ENCODE results near the gene HCN1.
"Not testable (repeated sequence)": the region's sequence is repeated elsewhere in the genome, so short reads cannot be mapped to it uniquely, and the experiment has no call there.

HCN1 gene

GRCh38 chr5:45491368-45491767 is 204.8 kb downstream of the HCN1 start:
- Histone ChIP-seq H3K27ac (ENCODE audit: low read depth, low read length) (no peak overlapping the region), H3K9me3 (ENCODE audit: control insufficient read depth, insufficient read depth, low read length) (no peaks in the 10 kb centered on the region), H3K9me2 (replicated peaks; ENCODE audit: control insufficient read depth, low read length) (no peaks in the 10 kb centered on the region), H4K20me1 (ENCODE audit: control insufficient read depth, insufficient read depth, low read depth, low read length) (no peaks in the 10 kb centered on the region), H3F3A (ENCODE audit: control insufficient read depth, insufficient read depth) (no peaks in the 10 kb centered on the region), H3K79me2 (ENCODE audit: control insufficient read depth, low read length) (no peaks in the 10 kb centered on the region), H3K4me2 (ENCODE audit: low read length) (no peak overlapping the region), H3K27me3 (ENCODE audit: control insufficient read depth, low read length) (no peaks in the 10 kb centered on the region), H3K4me1 (ENCODE audit: control insufficient read depth, low read length) (no peaks in the 10 kb centered on the region), H3K36me3 (ENCODE audit: control insufficient read depth, low read length) (no peaks in the 10 kb centered on the region), H3K4me3 (ENCODE audit: low read length) (no peak overlapping the region)
- no peak for TF ChIP-seq CTCF (IDR thresholded peaks at IDR 0.05; ENCODE audit: low read depth, low read length, poor library complexity, severe bottlenecking)
- TF ChIP-seq EZH2phosphoT487 (IDR thresholded peaks at IDR 0.05; ENCODE audit: borderline replicate concordance, low read length): no peak

GRCh38 chr5:45484781-45485180 is 211.4 kb downstream of the HCN1 start:
- Histone ChIP-seq H3F3A (ENCODE audit: control insufficient read depth, insufficient read depth) (no peaks in the 10 kb centered on the region), H3K4me2 (ENCODE audit: low read length) (no peak overlapping the region), H3K27me3 (ENCODE audit: control insufficient read depth, low read length) (no peaks in the 10 kb centered on the region), H3K9me2 (replicated peaks; ENCODE audit: control insufficient read depth, low read length) (no peaks in the 10 kb centered on the region), H4K20me1 (ENCODE audit: control insufficient read depth, insufficient read depth, low read depth, low read length) (no peaks in the 10 kb centered on the region), H3K27ac (ENCODE audit: low read depth, low read length) (no peak overlapping the region), H3K9me3 (ENCODE audit: control insufficient read depth, insufficient read depth, low read length) (no peaks in the 10 kb centered on the region), H3K79me2 (ENCODE audit: control insufficient read depth, low read length) (no peaks in the 10 kb centered on the region), H3K36me3 (ENCODE audit: control insufficient read depth, low read length) (no peaks in the 10 kb centered on the region), H3K4me1 (ENCODE audit: control insufficient read depth, low read length) (no peaks in the 10 kb centered on the region), H3K4me3 (ENCODE audit: low read length) (no peak overlapping the region)
- TF ChIP-seq EZH2phosphoT487 (IDR thresholded peaks at IDR 0.05; ENCODE audit: borderline replicate concordance, low read length): no peak
- TF ChIP-seq CTCF (IDR thresholded peaks at IDR 0.05; ENCODE audit: low read depth, low read length, poor library complexity, severe bottlenecking): no peak

GRCh38 chr5:45454114-45454513 is 242.1 kb downstream of the HCN1 start:
- Histone ChIP-seq H3K27me3 (ENCODE audit: control insufficient read depth, low read length) (no peaks in the 10 kb centered on the region), H3K4me3 (ENCODE audit: low read length) (no peak overlapping the region), H3K9me3 (ENCODE audit: control insufficient read depth, insufficient read depth, low read length) (no peaks in the 10 kb centered on the region), H3K9me2 (replicated peaks; ENCODE audit: control insufficient read depth, low read length) (no peaks in the 10 kb centered on the region), H3K4me1 (ENCODE audit: control insufficient read depth, low read length) (no peaks in the 10 kb centered on the region), H3K36me3 (ENCODE audit: control insufficient read depth, low read length) (no peaks in the 10 kb centered on the region), H4K20me1 (ENCODE audit: control insufficient read depth, insufficient read depth, low read depth, low read length) (no peaks in the 10 kb centered on the region), H3K79me2 (ENCODE audit: control insufficient read depth, low read length) (no peaks in the 10 kb centered on the region), H3K27ac (ENCODE audit: low read depth, low read length) (no peak overlapping the region), H3F3A (ENCODE audit: control insufficient read depth, insufficient read depth) (no peaks in the 10 kb centered on the region), H3K4me2 (ENCODE audit: low read length) (no peak overlapping the region)
- TF ChIP-seq CTCF (IDR thresholded peaks at IDR 0.05; ENCODE audit: low read depth, low read length, poor library complexity, severe bottlenecking) (no peak), EZH2phosphoT487 (IDR thresholded peaks at IDR 0.05; ENCODE audit: borderline replicate concordance, low read length) (no peak)

GRCh38 chr5:45444856-45445255 is 251.3 kb downstream of the HCN1 start:
- H3K36me3 ChIP-seq (ENCODE audit: control insufficient read depth, low read length); H3K27me3 ChIP-seq (ENCODE audit: control insufficient read depth, low read length); H4K20me1 ChIP-seq (ENCODE audit: control insufficient read depth, insufficient read depth, low read depth, low read length); H3K9me3 ChIP-seq (ENCODE audit: control insufficient read depth, insufficient read depth, low read length); H3K4me1 ChIP-seq (ENCODE audit: control insufficient read depth, low read length); H3K9me2 ChIP-seq (replicated peaks; ENCODE audit: control insufficient read depth, low read length); H3K27ac ChIP-seq (ENCODE audit: low read depth, low read length); H3K4me2 ChIP-seq (ENCODE audit: low read length); H3K4me3 ChIP-seq (ENCODE audit: low read length); H3F3A ChIP-seq (ENCODE audit: control insufficient read depth, insufficient read depth); H3K79me2 ChIP-seq (ENCODE audit: control insufficient read depth, low read length): not testable (repeated sequence)
